ENCODE data around the gene KLK14.

DNA sequence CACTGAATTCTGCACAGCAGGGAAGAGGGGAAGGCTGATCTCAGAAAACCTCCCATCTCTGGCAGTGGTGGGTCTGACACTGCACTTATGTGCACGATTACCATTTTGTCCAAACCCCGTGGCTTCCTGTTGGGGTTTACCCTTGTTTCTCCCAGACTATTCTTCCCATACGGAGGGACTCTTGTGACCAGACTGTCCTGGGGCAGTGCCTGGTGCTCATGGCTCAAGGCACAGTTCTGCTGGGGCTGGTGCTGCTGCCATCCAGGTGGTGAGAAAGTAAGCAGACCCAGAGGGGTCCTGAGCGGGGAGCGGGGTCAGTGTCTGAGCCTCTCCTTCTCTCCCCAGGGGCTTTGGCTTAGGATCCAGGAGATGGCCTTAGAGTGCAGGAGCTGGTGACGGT lies 36.9 kb upstream of the KLK14 start:
- TF ChIP-seq POLR2A (IDR thresholded peaks at IDR 0.05) = no peak
- TF ChIP-seq CTCF (IDR thresholded peaks at IDR 0.05 in 4 of 5, conservative IDR thresholded peaks at IDR 0.05 in 1 of 5) = no peak
